Measurements from ENCODE around the gene HIVEP3.

The HIVEP3 gene

GRCh38 chr1:41642922-41643821 lies 275.6 kb downstream of the HIVEP3 start:
- DNase-seq: no peak

- no peak for DNase-seq
These were observed 276.7 kb downstream of the HIVEP3 start for GRCh38 chr1:41641941-41642527.

- peak; percentile 37 for DNase-seq
These were observed 277.3 kb downstream of the HIVEP3 start for GRCh38 chr1:41641475-41641814.

DNA sequence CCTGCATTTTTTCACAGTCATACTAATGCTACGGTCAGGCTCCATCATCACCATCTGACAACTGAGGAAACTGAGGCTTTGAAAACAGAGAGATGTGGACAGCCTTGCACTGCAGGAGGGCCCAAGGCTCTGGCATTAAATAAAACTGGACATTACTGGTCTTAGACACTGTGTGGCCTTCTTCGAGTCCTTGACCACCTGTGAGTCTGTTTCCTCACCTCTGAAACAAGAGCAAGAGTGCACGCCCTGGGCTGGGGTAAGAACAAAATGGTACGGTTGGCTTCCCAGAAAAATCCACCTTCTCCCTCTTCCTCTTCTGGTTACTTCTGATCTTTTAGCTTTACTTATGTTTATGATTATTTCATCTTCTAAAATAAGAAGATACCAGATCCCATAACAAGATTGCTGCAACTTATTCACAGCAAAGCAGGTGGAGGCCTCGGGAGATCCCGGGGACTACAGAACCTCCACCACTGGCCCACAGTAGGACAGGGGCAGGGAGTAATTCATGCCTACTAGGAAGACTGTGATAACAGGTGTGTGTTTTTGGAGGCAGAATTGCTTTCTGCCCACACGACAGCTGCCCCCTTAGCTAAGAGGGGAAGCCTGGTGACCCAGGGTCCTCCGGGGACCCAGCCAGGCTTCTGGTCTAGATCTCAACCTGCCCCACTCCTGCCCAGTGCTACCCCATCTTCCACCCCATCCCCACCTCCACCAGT lies 277.8 kb downstream of the HIVEP3 start:
- DNase-seq: no peak

DNA sequence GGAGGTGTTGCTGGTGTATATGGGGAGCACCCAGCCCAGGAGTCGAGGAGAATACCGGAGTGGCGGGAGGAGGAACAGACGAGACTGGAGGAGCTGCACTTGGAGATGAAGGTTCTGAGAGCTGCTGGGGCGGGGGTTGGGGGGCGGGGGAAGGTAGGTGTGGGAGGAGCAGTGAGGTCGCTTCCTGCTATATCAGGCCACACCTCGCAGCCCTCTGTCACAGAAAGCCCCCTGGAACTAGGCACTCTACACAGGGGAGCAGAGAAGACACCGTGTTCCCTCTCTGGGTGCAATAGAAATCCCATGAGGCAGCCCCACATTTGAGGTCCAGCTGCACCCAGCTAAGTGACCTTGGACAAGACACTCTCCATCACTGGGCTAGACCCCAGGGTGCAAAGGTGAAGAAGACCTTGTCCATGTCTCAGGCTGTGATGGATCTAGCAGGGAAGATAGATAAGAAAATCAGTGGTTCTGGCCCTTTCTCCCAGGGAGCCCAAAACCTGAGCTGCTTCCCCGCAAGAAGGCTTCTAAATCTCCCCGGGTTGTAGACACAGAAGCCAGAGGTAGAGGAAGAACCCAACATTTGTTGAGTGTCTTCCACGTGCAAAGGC lies 278.5 kb downstream of the HIVEP3 start:
- DNase-seq: no peak

GRCh38 chr1:41639332-41639936 lies 279.3 kb downstream of the HIVEP3 start:
- peak; percentile 43 for DNase-seq

DNA sequence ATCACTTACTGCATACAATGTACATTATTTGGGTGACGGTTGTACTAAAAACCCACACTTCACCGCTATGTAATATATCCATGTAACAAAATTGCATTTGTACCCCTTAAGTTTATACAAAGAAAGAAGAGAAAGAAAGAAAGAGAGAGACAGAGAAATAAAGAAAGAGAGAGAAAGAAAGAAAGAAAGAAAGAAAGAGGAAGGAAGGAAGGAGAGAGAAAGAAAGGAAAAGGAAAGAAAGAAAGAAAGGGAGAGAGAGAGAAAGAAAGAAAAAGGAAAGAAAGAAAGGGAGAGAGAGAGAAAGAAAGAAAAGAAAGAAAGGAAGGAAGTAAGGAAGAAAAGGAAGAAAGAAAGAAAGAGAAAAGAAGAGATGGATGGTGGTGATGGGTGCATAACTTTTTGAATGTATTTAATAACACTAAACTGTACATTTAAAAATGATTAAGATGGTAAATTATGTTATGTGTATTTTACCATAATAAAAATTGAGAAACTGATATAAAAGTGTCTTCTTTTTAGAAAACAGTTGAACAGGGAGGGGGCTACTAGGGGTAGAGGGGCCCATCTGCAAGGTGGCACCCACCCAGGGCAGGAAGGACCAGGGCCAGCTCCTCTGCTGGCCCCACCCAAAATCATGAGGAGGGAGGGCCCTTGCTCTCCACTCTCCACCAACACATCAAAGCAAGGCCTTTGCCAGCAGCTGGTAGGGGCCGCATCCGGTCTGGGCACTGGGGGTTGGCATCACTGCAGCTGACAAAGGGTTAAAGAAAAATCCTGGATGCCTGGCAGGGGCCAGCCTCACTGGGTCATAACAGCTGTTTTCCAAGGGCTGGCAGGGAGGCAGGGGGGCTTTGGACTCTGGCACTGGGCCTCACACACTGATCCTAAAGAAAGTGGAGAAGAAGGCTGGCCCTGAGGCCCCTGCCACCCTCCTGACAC lies 280.4 kb downstream of the HIVEP3 start:
- no peak for DNase-seq

DNA sequence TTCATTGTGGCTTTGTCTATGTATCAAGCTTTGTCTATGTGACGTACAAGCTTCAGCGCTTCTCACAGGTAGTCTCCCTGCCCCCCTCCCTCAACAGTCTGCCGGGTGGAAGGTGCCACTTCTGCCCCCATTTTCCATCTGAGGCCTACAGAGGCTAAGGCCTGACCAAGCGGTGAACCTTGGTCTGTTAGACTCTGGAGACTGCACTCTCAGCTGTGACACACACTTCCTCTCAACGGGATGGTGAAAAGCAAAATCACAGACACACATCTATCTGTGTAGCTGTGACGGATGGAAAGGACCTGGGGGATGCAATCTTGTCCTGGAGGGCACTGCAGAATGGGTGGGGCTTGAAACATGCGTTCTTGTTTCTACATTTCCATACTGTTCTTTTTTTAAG lies 281.4 kb downstream of the HIVEP3 start:
- no peak for DNase-seq

DNA sequence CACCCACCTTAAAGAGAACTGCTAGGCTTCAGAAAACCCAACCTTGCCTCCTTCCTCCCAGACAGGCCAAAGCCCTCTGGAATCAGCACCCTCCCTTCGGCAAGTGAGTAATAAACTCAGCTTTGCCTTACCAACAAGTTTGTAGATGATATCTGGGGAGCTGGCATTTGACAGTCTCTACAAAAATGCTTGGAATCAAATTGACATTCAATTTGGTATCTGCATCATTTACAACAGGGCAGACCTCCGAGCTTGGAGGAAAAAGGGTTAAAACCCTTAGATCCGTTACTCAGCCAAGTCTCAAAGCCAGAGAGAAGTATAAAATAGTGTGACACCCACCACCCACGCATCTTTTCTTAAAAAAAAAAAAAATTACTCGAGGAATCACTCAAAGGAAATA lies 285.0 kb downstream of the HIVEP3 start:
- DNase-seq: no peak

DNA sequence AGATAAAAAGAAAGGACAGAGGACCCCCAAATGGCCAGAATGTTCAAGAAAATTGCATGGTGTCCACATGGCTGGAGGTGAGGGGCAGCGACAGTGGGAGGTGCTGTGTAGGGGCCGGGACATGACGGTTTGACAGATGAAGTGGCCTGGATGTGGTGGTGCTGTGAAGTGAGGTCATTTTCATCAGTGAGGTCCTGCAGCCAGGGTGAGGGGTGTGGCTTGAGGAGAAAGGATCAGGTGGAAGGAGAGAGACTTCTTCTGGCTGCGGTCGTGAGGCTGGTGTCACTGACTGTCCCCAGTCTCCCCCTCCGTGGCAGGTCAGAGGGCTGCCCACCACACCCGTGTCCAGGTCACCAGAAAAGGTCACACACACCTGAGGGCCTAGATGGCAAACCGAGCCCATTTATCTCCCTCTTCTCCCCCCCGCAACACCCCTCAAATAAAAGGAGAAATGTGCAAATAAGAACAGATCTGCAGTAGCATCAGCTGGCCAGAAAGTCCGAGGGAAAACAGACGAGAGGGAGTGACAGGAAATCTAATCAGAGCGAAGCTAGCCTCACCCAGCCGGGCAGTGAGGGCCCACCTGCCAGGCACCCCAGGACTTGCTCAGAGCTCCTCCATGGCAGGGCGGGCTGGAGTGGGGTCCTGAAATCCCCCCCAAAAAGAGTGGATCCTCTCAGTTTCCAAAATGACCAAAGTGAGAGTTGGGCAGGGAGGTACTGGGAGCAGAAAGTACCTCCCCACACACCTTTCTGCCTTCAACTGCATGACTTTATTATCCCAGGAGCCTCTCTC lies 285.7 kb downstream of the HIVEP3 start:
- DNase-seq: no peak

DNA sequence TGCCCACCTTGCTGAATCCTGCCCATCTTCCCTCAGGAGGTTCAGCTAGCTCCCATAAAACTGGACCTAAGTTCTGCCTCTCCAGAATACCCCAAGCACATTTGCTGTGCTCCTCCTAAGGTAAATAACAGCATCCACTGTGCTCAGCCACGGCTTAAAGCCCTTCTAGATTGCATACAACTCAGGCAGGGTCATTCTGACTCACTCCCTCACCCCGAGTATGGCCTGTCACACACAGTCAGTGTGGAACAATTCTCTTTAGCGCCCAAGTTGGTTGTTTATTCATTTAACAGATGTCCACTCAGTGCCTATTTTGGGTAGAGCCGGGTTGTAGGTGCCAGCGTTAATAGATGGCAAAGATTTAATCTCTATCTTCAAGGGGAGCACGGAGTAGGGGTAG lies 286.8 kb downstream of the HIVEP3 start:
- DNase-seq: no peak

GRCh38 chr1:41631154-41631553 lies 287.6 kb downstream of the HIVEP3 start:
- DNase-seq: no peak

DNA sequence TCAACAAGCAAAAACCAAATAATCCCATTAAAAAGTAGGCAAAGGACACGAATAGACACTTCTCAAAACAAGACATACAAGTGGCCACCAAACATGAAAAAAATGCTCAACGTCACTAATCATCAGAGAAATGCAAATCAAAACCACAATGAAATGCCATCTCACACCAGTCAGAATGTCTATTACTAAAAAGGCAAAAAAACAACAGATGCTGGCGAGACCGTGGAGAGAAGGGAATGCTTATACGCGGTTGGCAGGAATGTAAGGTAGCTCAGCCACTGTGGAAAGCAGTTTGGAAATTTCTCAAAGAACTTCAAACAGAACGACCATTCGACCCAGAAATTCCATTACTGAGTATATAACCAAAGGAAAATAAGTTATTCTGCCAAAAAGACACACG lies 289.2 kb downstream of the HIVEP3 start:
- no peak for DNase-seq

DNA sequence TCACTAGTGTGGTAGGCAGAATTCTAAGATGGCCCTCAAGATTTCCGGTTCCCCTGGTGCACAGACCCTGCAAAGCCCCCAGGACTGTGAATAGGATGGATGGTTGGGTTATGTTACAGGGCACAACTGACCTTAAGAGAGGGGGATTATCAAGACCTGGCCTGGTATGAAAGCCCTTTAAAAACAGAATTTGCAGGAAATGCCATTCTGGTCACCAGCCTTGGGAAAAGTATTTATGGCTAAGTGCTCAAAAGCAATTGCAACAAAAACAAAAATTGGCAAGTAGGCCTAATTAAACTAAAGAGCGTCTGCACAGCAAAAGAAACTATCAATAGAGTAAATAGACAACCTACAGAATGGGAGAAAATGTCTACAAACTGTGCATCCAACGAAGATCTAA lies 289.6 kb downstream of the HIVEP3 start:
- no peak for DNase-seq

DNA sequence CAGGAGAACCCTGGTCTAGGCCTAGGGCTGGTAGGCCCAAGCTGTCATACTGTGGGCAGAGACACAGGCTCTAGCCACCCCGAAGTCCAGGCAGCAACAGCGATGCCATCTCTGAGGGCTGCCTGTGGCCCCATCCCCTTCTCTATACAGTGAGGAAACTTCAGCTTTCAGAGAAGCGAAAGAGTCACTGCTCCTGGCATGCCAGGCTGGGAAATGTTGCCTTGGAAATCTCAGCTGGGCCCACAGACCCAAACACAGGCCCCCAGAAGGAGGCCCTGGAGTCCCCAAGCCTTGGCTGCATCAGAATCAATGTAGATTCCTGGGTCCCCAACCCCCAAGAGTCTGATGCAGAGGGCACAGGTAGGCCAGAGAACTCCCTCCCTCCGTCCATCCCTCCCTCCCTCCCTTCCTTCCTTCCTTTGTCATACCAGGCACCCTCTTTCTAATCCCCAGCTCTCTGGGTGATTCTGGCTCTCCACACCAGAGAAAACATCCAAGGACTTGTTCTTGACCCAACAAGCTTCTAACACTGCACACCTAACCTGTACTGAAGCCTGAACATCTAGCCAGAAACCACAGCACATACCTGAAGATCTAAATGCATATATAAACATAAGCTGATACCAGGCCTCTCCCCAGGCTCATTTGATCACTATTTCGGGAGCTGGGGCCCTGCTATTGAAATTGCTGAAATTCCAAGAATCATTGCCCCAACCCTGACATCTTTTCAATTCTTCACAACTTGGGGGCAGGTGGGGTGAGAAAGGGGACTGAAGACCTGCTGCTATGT lies 291.0 kb downstream of the HIVEP3 start:
- no peak for DNase-seq

- DNase-seq: peak; percentile 48
These were observed 291.9 kb downstream of the HIVEP3 start for GRCh38 chr1:41626616-41627375.

- no peak for DNase-seq
These were observed 292.6 kb downstream of the HIVEP3 start for GRCh38 chr1:41626146-41626545.

DNA sequence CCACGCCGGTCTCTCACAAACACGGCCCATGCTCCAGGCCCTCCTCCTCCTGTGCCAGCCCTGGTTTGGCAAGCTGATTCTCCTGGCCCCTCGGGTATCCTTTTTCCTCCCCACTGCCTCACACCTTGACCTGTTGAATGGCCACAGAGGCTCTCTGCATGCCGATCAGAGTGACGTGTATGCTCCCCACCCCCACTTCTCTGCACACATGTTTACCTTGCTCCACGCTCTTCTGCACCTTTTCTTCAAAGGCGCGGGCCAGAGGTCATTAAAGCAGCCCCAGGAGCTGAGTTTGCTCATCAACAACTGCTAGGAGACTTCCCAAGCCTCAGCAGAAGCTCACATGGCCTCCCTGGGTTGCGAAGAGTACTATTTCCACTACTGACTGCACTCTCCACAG lies 295.0 kb downstream of the HIVEP3 start:
- no peak for DNase-seq

All from stimulated activated CD4-positive, alpha-beta T cell treated with anti-CD3 and anti-CD28 coated beads, Interleukin-12 subunit alpha, Interleukin-12 subunit beta, amount 100 ng/mL, for 4 hours (primary cell).